ENCODE data around the gene GRPEL2.
"Not testable (repeated sequence)": the region's sequence is repeated elsewhere in the genome, so short reads cannot be mapped to it uniquely, and the experiment has no call there.

GRPEL2 gene

GRCh38 chr5:149379818-149380374 lies 34.6 kb downstream of the GRPEL2 start:
- DNase-seq: no peak

- DNase-seq: no peak
These were observed 35.3 kb downstream of the GRPEL2 start for GRCh38 chr5:149380466-149381121.

GRCh38 chr5:149381261-149381985 lies 36.1 kb downstream of the GRPEL2 start:
- DNase-seq: no peak

GRCh38 chr5:149381986-149382338 lies 36.7 kb downstream of the GRPEL2 start:
- no peak for DNase-seq

- DNase-seq: no peak
These were observed 37.4 kb downstream of the GRPEL2 start for GRCh38 chr5:149382517-149383220.

- no peak for DNase-seq
These were observed 38.1 kb downstream of the GRPEL2 start for GRCh38 chr5:149383399-149383798.

- DNase-seq: no peak
These were observed 40.9 kb downstream of the GRPEL2 start for GRCh38 chr5:149386166-149386565.

- DNase-seq: no peak
These were observed 41.9 kb downstream of the GRPEL2 start for GRCh38 chr5:149387081-149387631.

- no peak for DNase-seq
These were observed 42.7 kb downstream of the GRPEL2 start for GRCh38 chr5:149387982-149388381.

- DNase-seq: no peak
These were observed 43.3 kb downstream of the GRPEL2 start for GRCh38 chr5:149388498-149389190.

- no peak for DNase-seq
These were observed 44.5 kb downstream of the GRPEL2 start for GRCh38 chr5:149389552-149390495.

- DNase-seq: not testable (repeated sequence)
These were observed 45.8 kb downstream of the GRPEL2 start for GRCh38 chr5:149391076-149391475.

GRCh38 chr5:149391524-149391923 lies 46.2 kb downstream of the GRPEL2 start:
- DNase-seq: no peak

GRCh38 chr5:149392718-149393117 lies 47.4 kb downstream of the GRPEL2 start:
- DNase-seq: no peak

- DNase-seq: not testable (repeated sequence)
These were observed 49.7 kb downstream of the GRPEL2 start for GRCh38 chr5:149394996-149395395.

GRCh38 chr5:149397530-149397929 lies 52.2 kb downstream of the GRPEL2 start:
- DNase-seq: no peak

- not testable (repeated sequence) for DNase-seq
These were observed 53.5 kb downstream of the GRPEL2 start for GRCh38 chr5:149398747-149399266.

- no peak for DNase-seq
These were observed 54.5 kb downstream of the GRPEL2 start for GRCh38 chr5:149399775-149400174.

- DNase-seq: no peak
These were observed 55.0 kb downstream of the GRPEL2 start for GRCh38 chr5:149400304-149400703.

- DNase-seq: no peak
These were observed 55.8 kb downstream of the GRPEL2 start for GRCh38 chr5:149401051-149401450.

- DNase-seq: no peak
These were observed 57.0 kb downstream of the GRPEL2 start for GRCh38 chr5:149402291-149402690.

Measured in NCI-H2107 (cell line).